Hematopoietic multipotent progenitor cell treated with erythropoietin and hydrocortisone succinate and interleukin-3 and kit ligand, for 8 days (in vitro differentiated cells): ENCODE results near the gene ACSBG1.

Experiments used
- DNase-seq: peaks from one replicate; pipeline ENCODE4 v3.0.0-alpha.2; 2015

ACSBG1 gene, protein sequence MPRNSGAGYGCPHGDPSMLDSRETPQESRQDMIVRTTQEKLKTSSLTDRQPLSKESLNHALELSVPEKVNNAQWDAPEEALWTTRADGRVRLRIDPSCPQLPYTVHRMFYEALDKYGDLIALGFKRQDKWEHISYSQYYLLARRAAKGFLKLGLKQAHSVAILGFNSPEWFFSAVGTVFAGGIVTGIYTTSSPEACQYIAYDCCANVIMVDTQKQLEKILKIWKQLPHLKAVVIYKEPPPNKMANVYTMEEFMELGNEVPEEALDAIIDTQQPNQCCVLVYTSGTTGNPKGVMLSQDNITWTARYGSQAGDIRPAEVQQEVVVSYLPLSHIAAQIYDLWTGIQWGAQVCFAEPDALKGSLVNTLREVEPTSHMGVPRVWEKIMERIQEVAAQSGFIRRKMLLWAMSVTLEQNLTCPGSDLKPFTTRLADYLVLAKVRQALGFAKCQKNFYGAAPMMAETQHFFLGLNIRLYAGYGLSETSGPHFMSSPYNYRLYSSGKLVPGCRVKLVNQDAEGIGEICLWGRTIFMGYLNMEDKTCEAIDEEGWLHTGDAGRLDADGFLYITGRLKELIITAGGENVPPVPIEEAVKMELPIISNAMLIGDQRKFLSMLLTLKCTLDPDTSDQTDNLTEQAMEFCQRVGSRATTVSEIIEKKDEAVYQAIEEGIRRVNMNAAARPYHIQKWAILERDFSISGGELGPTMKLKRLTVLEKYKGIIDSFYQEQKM

DNA sequence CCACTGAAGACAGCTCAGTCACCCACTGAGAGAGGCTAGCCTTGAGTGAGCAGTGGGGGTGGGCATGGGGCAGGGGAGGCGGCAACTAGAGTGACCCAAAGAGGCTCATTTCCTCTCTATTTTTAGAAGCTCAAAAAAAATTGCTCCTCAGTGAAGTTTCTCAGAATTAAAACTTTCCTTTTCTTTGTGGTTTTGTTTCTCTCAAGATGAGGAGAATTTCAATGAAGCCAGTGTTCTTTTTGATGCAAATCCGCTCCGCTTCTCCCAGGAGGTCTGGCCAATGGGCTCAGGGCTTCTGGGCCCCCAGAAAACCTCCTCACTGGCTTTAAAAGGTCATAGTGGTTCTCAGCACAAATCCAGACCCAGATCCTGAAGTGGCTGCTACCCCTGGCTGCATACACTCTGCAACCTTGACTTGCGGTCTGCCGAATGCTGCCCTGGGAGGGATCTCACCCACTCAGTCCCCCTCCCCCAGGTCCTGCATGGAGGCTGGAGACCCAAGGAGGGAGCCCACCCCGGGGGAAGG lies at the start of gene ACSBG1:
Gene ACSBG1 (minus strand): TSS at position 51 of the 526 bp plus-strand sequence. CDS start 64 bp downstream, outside the sequence.
- no peak for DNase-seq

DNA sequence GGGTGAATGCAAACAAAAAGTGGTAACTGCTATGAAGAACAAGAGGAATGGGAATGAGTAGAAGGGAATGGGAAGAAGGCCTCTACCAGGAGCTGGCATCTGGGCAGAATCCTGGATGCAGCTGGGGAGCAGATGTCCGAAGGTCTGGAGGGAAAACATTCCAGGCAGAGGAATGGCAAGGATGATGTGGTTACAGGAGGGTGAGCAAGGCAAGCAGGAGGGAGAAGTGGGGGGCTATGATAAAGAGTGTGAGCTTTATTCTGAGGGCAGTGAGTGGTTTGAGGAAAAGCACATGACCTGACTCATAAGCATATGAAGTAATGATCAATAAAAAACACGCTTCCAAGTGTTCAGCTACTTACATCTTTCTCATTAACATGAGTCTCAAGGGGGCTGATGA lies 48.0 kb upstream of the ACSBG1 start:
- no peak for DNase-seq

DNA sequence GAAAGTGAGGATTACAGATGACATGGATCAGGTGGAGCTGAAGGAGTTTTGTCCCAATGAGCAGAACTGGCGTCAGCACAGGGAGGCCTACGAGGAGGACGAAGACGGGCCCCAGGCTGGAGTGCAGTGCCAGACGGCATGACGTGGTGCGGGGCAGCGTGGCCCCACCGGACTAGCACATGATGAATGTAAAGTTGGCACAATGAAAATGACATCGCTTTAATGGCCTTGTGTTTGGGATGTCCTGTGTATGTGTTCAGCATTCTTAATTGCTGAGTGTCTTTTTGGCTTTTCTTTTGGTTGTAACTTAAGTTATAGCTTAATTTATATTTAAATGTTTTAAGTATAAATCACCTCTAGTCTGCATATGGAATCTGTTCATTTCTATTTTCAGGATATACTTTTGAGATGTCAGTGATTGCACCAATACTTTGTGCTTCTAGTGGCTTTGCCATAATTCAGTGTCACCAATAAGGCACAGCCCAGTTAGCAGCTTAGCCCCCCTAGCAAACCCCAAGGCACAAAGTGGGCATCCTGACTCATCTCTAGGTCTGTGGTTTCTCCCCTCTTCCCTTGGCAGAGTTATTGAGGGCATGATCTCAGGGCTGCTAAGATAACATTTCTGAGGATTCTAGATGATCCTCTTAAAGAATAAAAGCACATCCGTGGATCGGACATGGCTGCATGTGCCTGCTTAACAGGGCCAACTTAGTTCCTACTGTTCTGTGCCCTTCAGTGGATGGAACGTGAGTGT lies 46.1 kb upstream of the ACSBG1 start:
- no peak for DNase-seq

- DNase-seq, result peak; percentile 93
Observed at GRCh38 chr15:78276064-78276943, 41.9 kb upstream of the ACSBG1 start.

GRCh38 chr15:78274994-78275393 lies 40.6 kb upstream of the ACSBG1 start:
- no peak for DNase-seq

- DNase-seq, result no peak
Observed at GRCh38 chr15:78272776-78273175, 38.4 kb upstream of the ACSBG1 start.

- DNase-seq, result no peak
Observed at GRCh38 chr15:78272316-78272715, 38.0 kb upstream of the ACSBG1 start.

DNA sequence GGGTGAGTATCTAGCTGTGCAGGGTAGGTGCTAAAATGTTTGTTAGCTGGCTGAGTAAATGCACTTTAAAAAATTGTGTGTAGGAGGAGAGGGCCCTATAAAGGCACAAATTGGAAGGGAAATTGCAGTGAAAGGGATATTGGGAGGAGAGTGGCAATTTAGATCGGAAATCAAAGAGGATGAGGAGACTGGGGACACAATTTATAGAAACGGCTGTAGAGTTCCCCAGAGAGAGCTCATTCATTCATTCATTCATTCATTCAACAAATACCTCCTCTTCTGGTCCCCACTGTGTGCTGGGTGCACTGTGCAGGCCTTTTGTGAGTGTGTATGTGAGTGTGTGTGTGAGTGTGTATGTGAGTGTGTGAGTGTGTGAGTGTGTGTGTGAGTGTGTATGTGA lies 32.4 kb upstream of the ACSBG1 start:
- DNase-seq, result no peak

DNA sequence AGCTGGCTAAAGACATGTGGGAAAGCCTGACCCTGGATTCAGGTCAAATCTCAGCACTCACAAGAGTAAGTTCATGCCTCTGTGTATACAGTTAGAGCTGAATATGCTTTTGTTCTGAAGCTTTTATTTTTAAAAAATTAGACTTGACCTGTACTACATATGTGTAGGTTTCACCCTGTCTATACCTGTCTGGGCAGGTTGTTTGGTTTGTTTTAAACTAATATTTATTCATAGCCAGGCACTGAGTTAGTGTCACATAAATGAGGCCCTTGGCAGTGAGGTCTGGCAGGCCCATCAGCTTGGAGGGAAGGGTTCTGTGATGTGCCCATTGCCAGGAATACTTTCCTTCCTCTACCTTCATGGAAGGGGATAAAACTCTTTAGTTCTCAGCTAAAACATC lies 31.9 kb upstream of the ACSBG1 start:
- DNase-seq, result no peak

DNA sequence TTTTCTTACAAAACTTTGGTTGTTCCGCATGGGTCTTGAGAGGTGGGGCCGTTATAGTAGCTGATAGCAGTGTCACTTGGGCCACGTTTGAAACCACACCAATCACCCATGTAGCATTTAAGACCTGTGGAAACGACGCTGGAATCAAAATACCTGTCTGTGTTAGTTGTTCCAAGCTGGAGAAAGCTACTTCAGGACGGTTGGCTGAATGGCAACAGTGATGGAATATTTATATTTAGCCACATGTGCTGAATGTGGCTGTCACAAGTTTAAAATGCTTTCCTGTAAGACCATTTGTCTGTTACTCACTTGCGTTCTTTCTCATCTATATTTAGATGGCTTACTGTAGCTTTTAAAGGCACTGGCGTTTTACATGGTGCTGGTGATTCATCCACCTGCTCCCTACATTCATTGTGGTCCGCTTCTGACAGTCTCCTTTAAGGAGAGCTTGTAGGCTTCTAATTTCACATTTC lies 31.4 kb upstream of the ACSBG1 start:
- DNase-seq, result no peak

DNA sequence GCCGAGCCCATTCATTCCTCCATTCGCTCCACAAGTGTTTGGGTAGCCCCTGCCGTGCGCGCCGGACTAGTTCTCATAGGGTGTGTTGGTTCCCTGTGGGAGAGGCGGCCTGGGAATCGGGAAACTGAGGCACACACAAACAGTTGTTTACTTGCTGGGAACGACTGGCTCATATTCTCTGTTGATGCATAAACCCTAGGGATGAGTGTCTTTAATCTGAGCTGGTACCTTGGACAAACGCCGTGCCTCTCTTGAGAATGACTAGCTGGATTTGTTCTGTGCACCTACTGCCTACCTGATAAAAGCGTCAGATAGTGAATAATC lies 30.7 kb upstream of the ACSBG1 start:
- DNase-seq, result no peak

DNA sequence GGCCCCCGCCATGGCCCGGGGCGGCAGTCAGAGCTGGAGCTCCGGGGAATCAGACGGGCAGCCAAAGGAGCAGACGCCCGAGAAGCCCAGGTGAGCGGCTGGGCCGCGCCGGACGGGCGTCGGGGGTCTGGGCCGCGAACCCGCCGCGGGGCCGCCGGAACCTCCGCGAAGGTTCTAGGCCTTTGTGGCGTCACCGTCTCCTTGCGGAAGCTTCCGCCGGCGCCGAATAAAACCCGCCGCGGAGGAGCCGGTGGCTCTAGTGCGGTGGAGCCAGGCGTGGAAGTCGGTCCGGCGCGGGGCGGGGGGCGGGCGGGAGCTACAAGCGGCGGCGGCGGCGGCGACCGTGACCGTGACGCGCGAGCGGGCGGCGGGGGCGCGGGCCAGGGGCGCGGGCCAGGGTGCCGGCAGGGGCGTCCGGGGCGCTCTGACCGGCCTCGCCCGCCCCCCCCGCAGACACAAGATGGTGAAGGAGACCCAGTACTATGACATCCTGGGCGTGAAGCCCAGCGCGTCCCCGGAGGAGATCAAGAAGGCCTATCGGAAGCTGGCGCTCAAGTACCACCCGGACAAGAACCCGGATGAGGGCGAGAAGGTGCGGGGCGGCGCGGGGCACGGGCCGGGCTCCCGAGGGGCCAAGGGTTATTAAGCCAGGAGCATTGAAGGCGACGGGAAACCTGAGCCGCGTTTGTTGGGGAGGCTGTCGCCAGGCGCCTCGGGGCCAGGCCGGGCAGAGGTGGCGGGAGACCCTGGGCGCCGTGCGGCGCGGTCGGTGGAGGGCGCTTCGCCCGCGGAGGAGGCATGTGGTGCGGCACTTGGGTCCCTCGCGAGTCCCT lies 30.2 kb upstream of the ACSBG1 start, which contains the start of gene DNAJA4:
Gene DNAJA4 (plus strand): TSS at position 259 of the 833 bp plus-strand sequence. CDS start 202 bp downstream, at position 461.
- no peak for DNase-seq

DNA sequence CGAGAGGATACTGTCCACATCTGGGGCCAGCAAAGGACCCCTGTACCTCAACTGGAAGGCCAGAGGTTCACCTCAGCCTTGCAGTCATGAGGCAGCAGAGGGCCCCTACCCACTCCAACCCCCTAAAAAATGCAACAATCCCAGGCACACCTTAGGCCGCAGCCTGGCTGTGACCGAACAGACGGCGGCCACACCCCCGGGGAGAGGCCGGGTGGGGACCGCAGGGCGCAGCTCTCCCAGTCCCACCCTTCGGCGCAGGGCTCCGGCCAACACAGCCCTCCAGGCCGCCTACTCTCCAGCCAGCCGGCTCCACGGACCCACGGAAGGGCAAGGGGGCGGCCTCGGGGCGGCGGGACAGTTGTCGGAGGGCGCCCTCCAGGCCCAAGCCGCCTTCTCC lies 29.5 kb upstream of the ACSBG1 start:
- peak; percentile 64 for DNase-seq

DNA sequence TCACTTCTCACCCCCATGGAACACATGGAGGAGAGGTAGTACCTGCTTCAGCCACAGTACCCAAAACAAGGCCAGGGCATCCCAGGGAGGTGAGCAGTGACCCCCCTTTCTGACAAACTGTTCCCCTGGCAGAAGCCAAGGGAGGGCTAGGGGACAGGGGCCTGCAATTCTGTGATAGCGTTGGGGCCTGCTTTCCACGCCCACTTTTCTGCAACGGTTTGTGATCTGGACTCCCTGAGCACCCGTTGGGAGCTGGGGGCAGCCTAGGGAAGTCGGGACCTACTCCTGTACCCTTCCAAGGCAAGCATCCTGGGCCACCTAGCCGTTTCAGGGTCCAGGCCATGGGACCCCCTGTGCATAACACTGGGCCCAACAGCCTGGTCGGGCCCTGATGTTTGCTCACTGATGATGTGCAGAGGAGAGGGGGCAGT lies 29.0 kb upstream of the ACSBG1 start:
- DNase-seq, result peak; percentile 97

DNA sequence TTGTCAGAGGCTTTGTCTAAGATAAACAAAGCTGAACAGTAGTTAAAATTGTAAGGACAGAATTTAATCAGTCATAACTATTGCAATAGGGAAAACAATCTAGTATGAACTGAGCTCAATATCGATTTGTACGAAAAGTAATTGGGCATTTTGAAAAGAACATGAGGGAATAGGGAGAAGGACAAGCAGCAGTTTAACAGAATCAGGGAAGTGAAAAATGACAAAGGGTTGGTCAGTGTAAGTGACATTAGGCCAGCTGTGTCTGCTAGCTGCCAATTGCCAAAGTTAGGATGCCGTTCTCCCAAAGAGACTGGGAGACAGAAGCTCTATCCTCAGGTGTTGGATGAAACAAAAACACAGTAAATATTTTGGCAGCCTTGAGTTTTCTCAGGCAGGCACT lies 26.7 kb upstream of the ACSBG1 start:
- no peak for DNase-seq

DNA sequence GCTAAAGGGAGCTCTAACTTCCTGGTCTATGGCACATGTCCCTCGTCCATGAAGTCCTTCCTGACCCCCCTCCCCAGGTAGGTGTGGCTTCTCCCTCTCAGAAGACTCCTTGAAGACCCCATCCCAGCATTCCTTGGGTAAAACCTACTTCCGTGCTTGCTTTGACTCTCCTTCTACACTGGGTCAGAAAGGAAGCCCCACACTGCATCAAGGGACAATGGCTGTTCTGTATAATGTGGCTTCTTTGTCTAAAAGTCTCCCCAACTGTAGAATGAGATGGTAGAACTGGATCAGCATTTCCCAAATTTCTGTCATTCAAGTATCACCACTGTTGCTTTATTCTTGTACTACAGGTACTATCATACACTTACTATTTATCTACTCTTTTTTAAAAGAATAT lies 26.1 kb upstream of the ACSBG1 start:
- no peak for DNase-seq

DNA sequence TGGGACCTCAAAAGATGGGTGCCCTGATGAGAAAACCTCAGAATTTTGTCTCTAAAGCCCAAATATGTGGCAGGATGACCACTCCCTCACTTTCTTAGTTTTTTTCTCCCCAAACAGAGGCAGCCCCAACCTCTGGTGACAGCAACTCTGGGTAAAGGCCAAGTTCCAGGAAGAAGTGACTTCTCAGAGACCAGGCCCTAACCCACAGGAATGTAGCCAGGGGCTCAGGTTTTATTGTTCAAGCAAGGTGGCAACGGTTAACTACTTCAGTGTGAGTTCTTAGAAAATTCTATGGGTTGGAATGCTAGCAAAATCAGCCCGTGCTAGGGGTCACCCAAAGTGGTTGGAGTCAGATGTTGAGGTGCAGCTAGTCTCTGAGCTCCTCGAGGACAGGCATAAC lies 24.9 kb upstream of the ACSBG1 start:
- DNase-seq, result no peak

- no peak for DNase-seq
Observed at GRCh38 chr15:78257681-78258080, 23.3 kb upstream of the ACSBG1 start.

DNA sequence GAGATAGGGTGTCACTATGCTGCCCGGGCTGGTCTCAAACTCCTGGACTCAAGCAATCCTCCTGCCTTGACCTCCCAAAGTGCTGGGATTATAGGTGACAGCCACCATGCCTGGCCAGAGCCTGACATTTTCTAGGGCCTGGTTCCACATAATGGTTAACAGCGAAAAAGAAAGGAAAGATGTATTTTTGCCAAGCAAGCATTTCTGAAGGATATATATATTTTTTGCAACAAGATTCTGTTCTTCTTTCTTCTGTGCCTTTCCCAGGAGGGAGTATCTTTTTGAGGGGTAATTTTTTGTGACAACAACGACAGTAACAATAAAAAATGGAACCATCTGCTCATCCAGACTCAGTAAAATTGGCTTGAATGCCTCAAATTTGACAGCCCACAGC lies 21.7 kb upstream of the ACSBG1 start:
- no peak for DNase-seq

GRCh38 chr15:78255421-78256043 lies 21.2 kb upstream of the ACSBG1 start:
- no peak for DNase-seq

- DNase-seq, result no peak
Observed at GRCh38 chr15:78251136-78251535, 16.8 kb upstream of the ACSBG1 start.
